Endodermal cell (in vitro differentiated cells): ENCODE results near the gene SEC11A. TPM values are rescaled to one million over a fixed set of nuclear protein-coding genes. Genes with fewer than 3 reads are reported as not detected.

ENCODE experiments used
- DNase-seq: peaks from one replicate; pipeline ENCODE4 v3.0.0-alpha.2; 2017
- H3K27ac ChIP-seq: 2 replicates; pipeline ENCODE4 v1.5.1; 2013; ENCODE audit warnings: mild to moderate bottlenecking, low read depth, low read length, moderate library complexity
- H3K27me3 ChIP-seq: 2 replicates; pipeline ENCODE4 v1.6.1; 2013; ENCODE audit warnings: mild to moderate bottlenecking, low read length, moderate library complexity; ENCODE audit not compliant: insufficient read depth, control insufficient read depth, poor library complexity, severe bottlenecking
- H3K36me3 ChIP-seq: 2 replicates; pipeline ENCODE4 v1.7.0; 2013; ENCODE audit warnings: mild to moderate bottlenecking, low read length, moderate library complexity; ENCODE audit not compliant: control insufficient read depth, insufficient read depth
- H3K4me1 ChIP-seq: one replicate; pipeline ENCODE4 v1.7.0; 2013; ENCODE audit warnings: low read length; ENCODE audit not compliant: control insufficient read depth, insufficient read depth
- H3K4me3 ChIP-seq: 2 replicates; pipeline ENCODE4 v1.5.1; 2013; ENCODE audit warnings: mild to moderate bottlenecking, low read length, moderate library complexity
- H3K9ac ChIP-seq: 2 replicates; pipeline ENCODE4 v1.6.1; 2013; ENCODE audit warnings: mild to moderate bottlenecking, low read length, moderate library complexity; ENCODE audit not compliant: poor library complexity, severe bottlenecking; ENCODE audit errors: extremely low read depth
- H3K9me3 ChIP-seq: 2 replicates; pipeline ENCODE4 v1.6.1; 2013; ENCODE audit warnings: mild to moderate bottlenecking, low read length, moderate library complexity; ENCODE audit not compliant: control insufficient read depth
- H3K27ac Mint-ChIP-seq: 2 replicates; pipeline ENCODE4 v1.8.0; 2020; ENCODE audit warnings: mixed read lengths
- H3K27me3 Mint-ChIP-seq: 2 replicates; pipeline ENCODE4 v1.8.0; 2021; ENCODE audit warnings: mild to moderate bottlenecking, mixed read lengths; ENCODE audit not compliant: insufficient read depth
- H3K36me3 Mint-ChIP-seq: 2 replicates; pipeline ENCODE4 v1.8.0; 2020; ENCODE audit warnings: low read depth, mixed read lengths
- H3K4me1 Mint-ChIP-seq: 2 replicates; pipeline ENCODE4 v1.8.0; 2020; ENCODE audit warnings: mixed read lengths
- H3K4me3 Mint-ChIP-seq: 2 replicates; pipeline ENCODE4 v1.8.0; 2020; ENCODE audit warnings: mild to moderate bottlenecking, moderate library complexity, mixed read lengths
- H3K9me3 Mint-ChIP-seq: 2 replicates; pipeline ENCODE4 v1.8.0; 2020; ENCODE audit warnings: mild to moderate bottlenecking, mixed read lengths
- CTCF ChIP-seq: fragments of 200-600 bp; sonication (generic); conservative IDR thresholded peaks from 2 replicates; pipeline ENCODE4 v1.5.0; 2021; ENCODE audit warnings: antibody characterized with exemption, mild to moderate bottlenecking
- WGBS, 2 experiments: methylation state at CpG; one replicate each; pipeline versions ENCODE4 v1.1.5 to v1.1.7; 2013; ENCODE audit warnings: missing lambda C conversion rate in 2 of 2, mixed read lengths in 1 of 2; ENCODE audit not compliant: insufficient coverage in 1 of 2, insufficient read length in 1 of 2; 5-methylcytosine and 5-hydroxymethylcytosine counted together
- total RNA-seq, 2 donors: library from RNA; stranded (reverse); fragmentation: NEBNext Ultra II Directional in 1 of 2; extraction: Animal tissue kit (Norgen Biotek cat#: 25700) in 1 of 2; gene quantifications; 2 replicates in 1 of 2; 3 replicates in 1 of 2; pipeline ENCODE4 v1.2.1, GENCODE V29; 2021

Gene SEC11A
- total RNA-seq, 2 donors from 2014 or later, result 192 to 197 TPM

GRCh38 chr15:84684092-84684491 lies 31.8 kb downstream of the SEC11A start:
- peak; percentile 28 for TF ChIP-seq CTCF
- no peaks in the 10 kb centered on the region for H3K27me3 ChIP-seq
- H3K9me3 ChIP-seq, result no peaks in the 10 kb centered on the region
- no peaks in the 10 kb centered on the region for H3K27me3 Mint-ChIP-seq
- no peak overlapping the region for H3K27ac ChIP-seq
- no peak for DNase-seq
- H3K9me3 Mint-ChIP-seq, result no peaks in the 10 kb centered on the region
- no peaks in the 10 kb centered on the region for H3K4me1 Mint-ChIP-seq
- no peak overlapping the region for H3K27ac Mint-ChIP-seq
- no peak overlapping the region for H3K9ac ChIP-seq
- H3K36me3 Mint-ChIP-seq, result peaks cover 76% of the 10 kb centered on the region
- H3K4me3 Mint-ChIP-seq, result no peak overlapping the region
- 100% methylated on average over 1 of the region's 1 CpG; no CpG with 5 or more reads in 1 of the 2 experiments for WGBS, 2 experiments
- H3K4me3 ChIP-seq, result no peak overlapping the region
- H3K4me1 ChIP-seq, result no peaks in the 10 kb centered on the region
- peaks cover 92% of the 10 kb centered on the region for H3K36me3 ChIP-seq

DNA sequence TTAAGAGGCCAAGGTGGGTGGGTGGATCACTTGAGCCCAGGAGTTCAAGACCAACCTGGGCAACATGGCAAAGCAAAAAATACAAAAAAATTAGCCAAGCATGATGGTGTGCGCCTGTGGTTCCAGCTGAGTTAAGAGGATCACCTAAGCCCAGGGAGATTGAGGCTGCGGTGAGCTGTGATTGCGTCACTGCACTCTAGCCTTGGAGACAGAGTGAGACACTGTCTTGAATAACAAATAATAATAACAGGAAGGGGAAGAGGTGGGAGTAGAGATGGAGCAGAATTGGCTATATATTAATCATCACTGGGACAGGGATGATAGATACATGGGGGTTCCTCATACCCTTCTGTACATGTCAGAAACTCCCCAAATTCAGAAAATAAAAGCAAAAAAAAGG lies 34.1 kb downstream of the SEC11A start:
- no peak for DNase-seq
- H3K27me3 ChIP-seq, result no peaks in the 10 kb centered on the region
- H3K36me3 ChIP-seq, result peaks cover 90% of the 10 kb centered on the region
- Mint-ChIP-seq H3K27ac (no peak overlapping the region), H3K36me3 (peaks cover 73% of the 10 kb centered on the region), H3K9me3 (no peaks in the 10 kb centered on the region), H3K27me3 (no peaks in the 10 kb centered on the region), H3K4me3 (no peak overlapping the region), H3K4me1 (no peaks in the 10 kb centered on the region)
- no peak for TF ChIP-seq CTCF
- 88 to 94% methylated on average over 2 to 3 of the region's 3 CpGs for WGBS, 2 experiments
- no peaks in the 10 kb centered on the region for H3K9me3 ChIP-seq
- no peak overlapping the region for H3K27ac ChIP-seq
- H3K4me3 ChIP-seq, result no peak overlapping the region
- H3K9ac ChIP-seq, result no peak overlapping the region
- H3K4me1 ChIP-seq, result no peaks in the 10 kb centered on the region

DNA sequence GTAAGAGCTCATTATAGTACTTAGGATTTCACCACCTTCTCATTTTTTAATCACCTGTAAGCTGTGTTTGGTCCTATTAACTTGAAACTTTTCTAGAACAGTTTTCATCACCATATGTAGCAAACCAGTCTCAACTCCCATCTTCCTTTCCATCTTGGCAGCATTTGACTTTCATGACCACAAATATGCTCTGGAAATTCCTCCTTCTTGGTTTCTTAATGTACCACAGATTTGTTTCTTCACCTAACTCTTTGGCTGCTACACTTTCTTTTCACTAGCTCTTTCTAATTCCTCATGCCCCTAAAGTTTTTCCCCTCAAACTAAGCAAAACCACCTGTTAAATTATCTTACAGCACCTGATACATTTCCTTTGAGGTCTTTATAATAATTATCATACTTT lies 44.7 kb downstream of the SEC11A start:
- peaks cover 75% of the 10 kb centered on the region for H3K36me3 ChIP-seq

More for the DNA sequence above, 44.7 kb downstream of the SEC11A start:
- Mint-ChIP-seq H3K9me3 (peaks cover 6% of the 10 kb centered on the region), H3K27me3 (no peaks in the 10 kb centered on the region), H3K4me1 (peaks cover 4% of the 10 kb centered on the region), H3K36me3 (peaks cover 66% of the 10 kb centered on the region), H3K4me3 (no peak overlapping the region), H3K27ac (no peak overlapping the region)
- H3K27ac ChIP-seq, result no peak overlapping the region
- no peak overlapping the region for H3K4me3 ChIP-seq
- no peak overlapping the region for H3K9ac ChIP-seq
- no peak for TF ChIP-seq CTCF
- DNase-seq, result no peak
- H3K9me3 ChIP-seq, result no peaks in the 10 kb centered on the region
- H3K27me3 ChIP-seq, result no peaks in the 10 kb centered on the region
- no peaks in the 10 kb centered on the region for H3K4me1 ChIP-seq
